ENCODE measurements around the gene DYRK3.

- TF ChIP-seq CTCF (conservative IDR thresholded peaks at IDR 0.05) (no peak), ZFX (IDR thresholded peaks at IDR 0.05) (no peak)
These were observed 37.8 kb downstream of the DYRK3 start for GRCh38 chr1:206672844-206673758.

Data from C4-2B (cell line).